22Rv1 (cell line): Measurements from ENCODE around the gene TMEM255B.
"Not testable (repeated sequence)": the region's sequence is repeated elsewhere in the genome, so short reads cannot be mapped to it uniquely, and the experiment has no call there.

Experiments used
- ZFX ChIP-seq: fragments of 450-650 bp; IDR thresholded peaks from 2 replicates; pipeline ENCODE4 v1.6.1; 2017; ENCODE audit warnings: antibody characterized with exemption, borderline replicate concordance
- TF ChIP-seq, protein P1 (sequence below): fragments of 450-650 bp; IDR thresholded peaks from 2 replicates; pipeline ENCODE4 v1.5.1; 2017; ENCODE audit warnings: mild to moderate bottlenecking

DNA sequence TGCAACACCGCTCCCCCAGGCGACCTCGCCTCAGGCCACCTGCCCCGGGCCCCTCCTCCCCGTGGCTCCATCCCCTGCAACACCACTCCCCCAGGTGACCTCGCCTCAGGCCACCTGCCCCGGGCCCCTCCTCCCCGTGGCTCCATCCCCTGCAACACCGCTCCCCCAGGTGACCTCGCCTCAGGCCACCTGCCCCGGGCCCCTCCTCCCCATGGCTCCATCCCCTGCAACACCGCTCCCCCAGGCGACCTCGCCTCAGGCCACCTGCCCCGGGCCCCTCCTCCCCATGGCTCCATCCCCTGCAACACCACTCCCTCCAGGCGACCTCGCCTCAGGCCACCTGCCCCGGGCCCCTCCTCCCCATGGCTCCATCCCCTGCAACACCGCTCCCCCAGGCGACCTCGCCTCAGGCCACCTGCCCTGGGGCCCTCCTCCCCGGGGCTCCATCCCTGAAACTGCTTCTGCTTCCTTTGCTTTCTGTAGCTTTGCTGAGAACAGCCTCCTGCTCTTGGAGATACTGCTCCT is 71.5 kb downstream of the TMEM255B start:
- TF ChIP-seq, protein P1, sequence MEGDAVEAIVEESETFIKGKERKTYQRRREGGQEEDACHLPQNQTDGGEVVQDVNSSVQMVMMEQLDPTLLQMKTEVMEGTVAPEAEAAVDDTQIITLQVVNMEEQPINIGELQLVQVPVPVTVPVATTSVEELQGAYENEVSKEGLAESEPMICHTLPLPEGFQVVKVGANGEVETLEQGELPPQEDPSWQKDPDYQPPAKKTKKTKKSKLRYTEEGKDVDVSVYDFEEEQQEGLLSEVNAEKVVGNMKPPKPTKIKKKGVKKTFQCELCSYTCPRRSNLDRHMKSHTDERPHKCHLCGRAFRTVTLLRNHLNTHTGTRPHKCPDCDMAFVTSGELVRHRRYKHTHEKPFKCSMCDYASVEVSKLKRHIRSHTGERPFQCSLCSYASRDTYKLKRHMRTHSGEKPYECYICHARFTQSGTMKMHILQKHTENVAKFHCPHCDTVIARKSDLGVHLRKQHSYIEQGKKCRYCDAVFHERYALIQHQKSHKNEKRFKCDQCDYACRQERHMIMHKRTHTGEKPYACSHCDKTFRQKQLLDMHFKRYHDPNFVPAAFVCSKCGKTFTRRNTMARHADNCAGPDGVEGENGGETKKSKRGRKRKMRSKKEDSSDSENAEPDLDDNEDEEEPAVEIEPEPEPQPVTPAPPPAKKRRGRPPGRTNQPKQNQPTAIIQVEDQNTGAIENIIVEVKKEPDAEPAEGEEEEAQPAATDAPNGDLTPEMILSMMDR, result not testable (repeated sequence)
- TF ChIP-seq ZFX, result not testable (repeated sequence)
